Smooth muscle cell (in vitro differentiated cells): ENCODE data around the gene CCSAP. TPM values are rescaled to one million over a fixed set of nuclear protein-coding genes. Genes with fewer than 3 reads are reported as not detected.

Source experiments
- DNase-seq: peaks from one replicate; lab custom pipeline; 2025; ENCODE audit not compliant: unreplicated experiment; lab: John Stamatoyannopoulos, UW
- H2AFZ ChIP-seq: fragments of 200-600 bp; sonication (generic); 2 replicates; pipeline ENCODE4 v1.6.0; 2016; ENCODE audit warnings: antibody characterized with exemption, low read depth, mild to moderate bottlenecking
- H3F3A ChIP-seq: fragments of 200-600 bp; sonication (generic); 2 replicates; pipeline ENCODE4 v1.6.0; 2017; ENCODE audit warnings: antibody characterized with exemption, low read depth
- H3K27ac ChIP-seq: fragments of 200-600 bp; sonication (generic); 2 replicates; pipeline ENCODE4 v1.5.1; 2016; ENCODE audit warnings: low read depth, mild to moderate bottlenecking
- H3K27me3 ChIP-seq: fragments of 200-600 bp; sonication (generic); 2 replicates; pipeline ENCODE4 v1.6.1; 2016; ENCODE audit warnings: low read depth, mild to moderate bottlenecking
- H3K36me3 ChIP-seq: fragments of 200-600 bp; sonication (generic); 2 replicates; pipeline ENCODE4 v1.5.1; 2016; ENCODE audit warnings: low read depth
- H3K4me1 ChIP-seq: fragments of 200-600 bp; sonication (generic); 2 replicates; pipeline ENCODE4 v1.5.1; 2016; ENCODE audit warnings: low read depth
- H3K4me2 ChIP-seq: fragments of 200-600 bp; sonication (generic); 2 replicates; pipeline ENCODE4 v1.6.0; 2016; ENCODE audit warnings: mild to moderate bottlenecking
- H3K4me3 ChIP-seq: fragments of 200-600 bp; sonication (generic); 2 replicates; pipeline ENCODE4 v1.5.1; 2016; ENCODE audit warnings: mild to moderate bottlenecking
- H3K79me2 ChIP-seq: fragments of 200-600 bp; sonication (generic); 2 replicates; pipeline ENCODE4 v1.6.0; 2016; ENCODE audit warnings: low read depth, mild to moderate bottlenecking
- H3K9ac ChIP-seq: fragments of 200-600 bp; sonication (generic); 2 replicates; pipeline ENCODE4 v1.6.0; 2016; ENCODE audit warnings: low read depth
- H3K9me3 ChIP-seq: fragments of 200-600 bp; sonication (generic); replicated peaks from 2 replicates; pipeline ENCODE4 v1.5.1; 2016; ENCODE audit warnings: low read depth
- H4K20me1 ChIP-seq: fragments of 200-600 bp; sonication (generic); 2 replicates; pipeline ENCODE4 v1.6.0; 2016; ENCODE audit warnings: low read depth
- CTCF ChIP-seq: fragments of 200-600 bp; sonication (generic); IDR thresholded peaks from 2 replicates; pipeline ENCODE4 v1.5.1; 2017; ENCODE audit warnings: borderline replicate concordance, mild to moderate bottlenecking, antibody characterized with exemption; ENCODE audit not compliant: insufficient read depth, poor library complexity, severe bottlenecking
- WGBS: methylation state at CpG from one replicate; pipeline ENCODE4 v1.1.7; 2016; ENCODE audit warnings: low lambda C conversion rate; 5-methylcytosine and 5-hydroxymethylcytosine counted together
- polyA plus RNA-seq: library from polyadenylated mRNA; unstranded; fragments of >200 nt; fragmentation: Nextera tagmentation; extraction: Ambion mirVana; gene quantifications from 2 replicates; pipeline ENCODE4 v1.2.1, GENCODE V29; 2016
- total RNA-seq: library from RNA; depleted of rRNA; stranded (reverse); fragments of >200 nt; gene quantifications from 2 replicates; pipeline ENCODE4 v1.2.3, GENCODE V29; 2014

CCSAP gene
- total and polyA plus RNA-seq, 2 experiments from 2014 or later = 2.5 to 12.0 TPM

GRCh38 chr1:229278120-229278741, 64.6 kb downstream of the CCSAP start:
- H3K9me3 ChIP-seq = no peaks in the 10 kb centered on the region
- no peak overlapping the region for H3K27ac ChIP-seq
- no peak overlapping the region for H3K4me2 ChIP-seq
- no peak overlapping the region for H2AFZ ChIP-seq
- H4K20me1 ChIP-seq = peaks cover 96% of the 10 kb centered on the region
- H3F3A ChIP-seq = no peaks in the 10 kb centered on the region
- H3K27me3 ChIP-seq = no peaks in the 10 kb centered on the region
- no peak for TF ChIP-seq CTCF
- H3K36me3 ChIP-seq = no peaks in the 10 kb centered on the region
- peaks cover 98% of the 10 kb centered on the region for H3K79me2 ChIP-seq
- no peaks in the 10 kb centered on the region for H3K4me1 ChIP-seq
- whole genome bisulfite sequencing = 84% methylated on average over 2 of the region's 2 CpGs
- H3K9ac ChIP-seq = no peak overlapping the region
- DNase-seq = no peak
- H3K4me3 ChIP-seq = no peak overlapping the region

GRCh38 chr1:229275005-229275404, 67.8 kb downstream of the CCSAP start:
- Histone ChIP-seq H3K4me1 (peaks cover 12% of the 10 kb centered on the region), H3K79me2 (peaks cover 76% of the 10 kb centered on the region), H3K27me3 (no peaks in the 10 kb centered on the region), H3K4me3 (no peak overlapping the region), H2AFZ (no peak overlapping the region), H3K9ac (no peak overlapping the region), H4K20me1 (peaks cover 82% of the 10 kb centered on the region), H3K36me3 (no peaks in the 10 kb centered on the region), H3K27ac (no peak overlapping the region), H3F3A (peaks cover 15% of the 10 kb centered on the region), H3K4me2 (no peak overlapping the region), H3K9me3 (no peaks in the 10 kb centered on the region)
- no peak for DNase-seq
- no peak for TF ChIP-seq CTCF
- WGBS = 98% methylated on average over 2 of the region's 2 CpGs

DNA sequence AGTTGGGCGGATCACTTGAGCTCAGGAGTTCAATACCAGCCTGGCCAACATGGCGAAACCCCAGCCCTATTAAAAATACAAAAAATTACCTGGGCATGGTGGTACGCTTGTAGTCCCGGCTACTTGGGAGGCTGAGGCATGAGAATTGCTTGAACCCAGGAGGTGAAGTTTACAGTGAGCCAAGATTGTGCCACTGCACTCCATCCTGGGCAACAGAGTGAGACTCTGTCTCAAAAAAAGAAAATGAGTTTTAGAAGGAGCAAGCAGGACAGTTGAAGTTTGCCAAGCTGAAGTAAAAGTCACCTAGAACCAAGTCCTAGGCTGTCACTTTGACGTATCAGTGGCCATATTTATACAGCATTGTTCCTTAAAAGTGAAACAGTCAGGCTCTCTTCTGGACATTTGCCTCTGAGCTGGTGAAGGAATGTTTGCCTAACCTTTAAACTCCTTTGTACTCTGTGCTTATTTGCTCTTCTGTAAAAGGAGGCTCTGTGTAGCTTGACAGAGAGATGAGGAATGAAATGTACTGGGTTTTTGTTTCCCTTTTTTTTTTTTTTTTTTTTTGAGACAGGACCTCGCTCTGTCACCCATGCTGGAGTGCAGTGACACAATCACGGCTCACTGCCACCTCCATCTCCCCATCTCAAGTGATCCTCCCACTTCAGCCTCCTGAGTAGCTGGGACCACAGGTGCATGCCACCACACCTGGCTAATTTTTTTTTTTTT, 69.2 kb downstream of the CCSAP start:
- TF ChIP-seq CTCF = no peak
- Histone ChIP-seq H2AFZ (no peak overlapping the region), H3F3A (peaks cover 24% of the 10 kb centered on the region), H3K36me3 (no peaks in the 10 kb centered on the region), H3K9me3 (no peaks in the 10 kb centered on the region), H3K4me2 (no peak overlapping the region), H4K20me1 (peaks cover 69% of the 10 kb centered on the region), H3K4me3 (no peak overlapping the region), H3K4me1 (peaks cover 12% of the 10 kb centered on the region), H3K9ac (no peak overlapping the region), H3K27ac (no peak overlapping the region), H3K27me3 (no peaks in the 10 kb centered on the region), H3K79me2 (peaks cover 63% of the 10 kb centered on the region)
- WGBS = 96% methylated on average over 7 of the region's 7 CpGs
- no peak for DNase-seq
